ENCODE data around the gene ENAH. TPM values are rescaled to one million over a fixed set of nuclear protein-coding genes. Genes with fewer than 3 reads are reported as not detected.

The ENAH gene
- total and polyA plus RNA-seq, 9 of the 15 experiments (the other 6 are each of a cell fraction or from before 2014, with no cell fraction given): 0.03 to 1.2 (median 0.15) TPM

- WGBS (ENCODE audit: insufficient coverage, low coverage, missing lambda C conversion rate): under 1% methylated on average over 7 of the region's 7 CpGs
- ATAC-seq: no peak
- TF ChIP-seq CREB5 (CRISPR knock-in tag; IDR thresholded peaks at IDR 0.05): no peak
- no peak for TF ChIP-seq ZFP30 (CRISPR knock-in tag; IDR thresholded peaks at IDR 0.05; ENCODE audit: borderline replicate concordance)
- no peak for TF ChIP-seq RHOXF2B (CRISPR knock-in tag; conservative IDR thresholded peaks at IDR 0.05)
- no peak for TF ChIP-seq GATAD2A (IDR thresholded peaks at IDR 0.05)
- no peak for TF ChIP-seq CCAR2 (IDR thresholded peaks at IDR 0.05; ENCODE audit: low read depth, low read length)
- POLR2A ChIA-PET: interaction anchor here (0.7 to 1.2 kb wide), 2 partner anchors 13 to 90 kb away, joined by 3 to 6 read pairs; no protein-coding TSS in a partner anchor
- H3K4me2 ChIP-seq (ENCODE audit: insufficient read depth, low read length): no peak overlapping the region
- BruUV-seq (replicated peaks): no TSS peak
- in situ Hi-C loops (cut with MboI) (no loop called here), intact Hi-C loops (cut with micrococcal nuclease) (no loop called here)
- FAIRE-seq: no peak
- no peak overlapping the region for H2AFZ ChIP-seq (ENCODE audit: low read depth, low read length)
- no peaks in the 10 kb centered on the region for H3K79me2 ChIP-seq (ENCODE audit: control insufficient read depth, insufficient read depth, low read length)
- CTCF ChIA-PET (ENCODE audit: low intra/inter-chr PET ratio): no interaction called here
- H3K4me3 ChIP-seq: no peak overlapping the region
- peaks cover 6 to 13% of the 10 kb centered on the region in 2 experiments for H3K27me3 ChIP-seq (ENCODE audit: control insufficient read depth in 2 of 2, insufficient read depth in 2 of 2, low read length in 2 of 2)
- no peaks in the 10 kb centered on the region for H3K4me1 ChIP-seq (replicated peaks in 1 of 2; ENCODE audit: control insufficient read depth in 2 of 2, insufficient read depth in 2 of 2, low read length in 2 of 2)
- no peaks in the 10 kb centered on the region for H4K20me1 ChIP-seq (replicated peaks; ENCODE audit: control insufficient read depth, insufficient read depth, low read length)
- H3K9me1 ChIP-seq (ENCODE audit: control insufficient read depth, insufficient read depth, low read length): no peaks in the 10 kb centered on the region
- H3K9me3 ChIP-seq (replicated peaks; ENCODE audit: control insufficient read depth, insufficient read depth, low read depth, low read length): no peaks in the 10 kb centered on the region
- no peak overlapping the region for H3K9ac ChIP-seq (ENCODE audit: insufficient read depth in 1 of 2, low read depth in 2 of 2, low read length in 2 of 2)
- H3K27ac ChIP-seq (ENCODE audit: extremely low read depth, low read depth, low read length): no peak overlapping the region
- DNase-seq (ENCODE audit: extremely low read depth in 1 of 4, low spot score in 3 of 4): no peak
- no peaks in the 10 kb centered on the region for H3K36me3 ChIP-seq (ENCODE audit: control insufficient read depth, insufficient read depth, low read length)
These were observed 41.2 kb downstream of the ENAH start for GRCh38 chr1:225611537-225612223.
